SH-SY5Y (cell line): ENCODE data around the gene PAPPA.

ENCODE experiments used
- GATA2 ChIP-seq: IDR thresholded peaks from 2 replicates; pipeline ENCODE4 v1.6.1; 2011; ENCODE audit warnings: mild to moderate bottlenecking, low read depth, low read length
- GATA3 ChIP-seq: IDR thresholded peaks from 2 replicates; pipeline ENCODE4 v1.6.1; 2011; ENCODE audit warnings: low read depth, mild to moderate bottlenecking, low read length, moderate library complexity

GRCh38 chr9:116423149-116423548 is 269.6 kb downstream of the PAPPA start:
- TF ChIP-seq GATA2 (no peak), GATA3 (no peak)
